GM18907 (cell line): Measurements from ENCODE around the gene UBE2R2.
"Not testable (repeated sequence)": the region's sequence is repeated elsewhere in the genome, so short reads cannot be mapped to it uniquely, and the experiment has no call there.

Experiments
- ATAC-seq: cut with Tn5 transposase; IDR thresholded peaks from one replicate; pipeline ENCODE4 v1.9.1; 2021; ENCODE audit warnings: mild to moderate bottlenecking, moderate library complexity; ENCODE audit not compliant: unreplicated experiment

Gene UBE2R2

DNA sequence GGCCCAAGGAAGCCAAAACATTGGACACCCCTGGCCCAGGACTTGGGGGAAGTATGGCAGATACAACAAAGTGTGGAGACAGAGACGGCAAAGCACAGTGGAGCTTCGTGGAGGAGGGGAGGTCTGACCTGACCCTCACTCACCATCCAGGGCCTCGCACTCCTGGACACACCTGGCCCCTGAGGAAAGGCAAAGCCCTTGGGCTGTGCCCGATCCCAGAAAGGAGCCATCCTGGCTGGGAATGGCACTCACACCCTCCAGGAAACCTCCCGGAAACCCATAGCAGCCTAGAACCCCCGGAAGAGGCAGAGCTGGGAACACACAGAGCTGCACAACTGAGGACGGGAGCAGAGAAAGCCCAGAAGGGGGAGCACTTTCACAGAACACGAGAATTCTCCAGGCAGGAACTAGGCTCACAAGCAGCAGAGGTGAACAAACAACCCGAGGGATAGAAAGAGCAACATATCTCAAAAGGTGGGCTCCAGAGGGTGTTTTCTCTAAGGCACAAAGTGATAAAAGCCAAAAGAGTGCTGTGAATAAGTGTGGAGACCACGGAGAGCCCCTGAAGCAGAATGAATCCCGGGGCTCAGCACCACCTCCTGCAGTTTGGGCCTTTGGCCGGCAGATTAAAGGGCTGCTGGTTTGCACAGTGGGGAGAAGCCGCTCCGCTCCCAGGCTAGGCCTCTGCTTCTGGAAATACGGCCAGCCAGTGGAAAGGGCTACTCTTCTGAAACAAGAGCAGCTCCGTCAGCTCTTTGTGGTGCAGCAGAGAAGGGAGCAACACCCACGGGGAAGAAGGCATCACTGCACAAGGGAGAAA lies 108.2 kb downstream of the UBE2R2 start:
- no peak for ATAC-seq

DNA sequence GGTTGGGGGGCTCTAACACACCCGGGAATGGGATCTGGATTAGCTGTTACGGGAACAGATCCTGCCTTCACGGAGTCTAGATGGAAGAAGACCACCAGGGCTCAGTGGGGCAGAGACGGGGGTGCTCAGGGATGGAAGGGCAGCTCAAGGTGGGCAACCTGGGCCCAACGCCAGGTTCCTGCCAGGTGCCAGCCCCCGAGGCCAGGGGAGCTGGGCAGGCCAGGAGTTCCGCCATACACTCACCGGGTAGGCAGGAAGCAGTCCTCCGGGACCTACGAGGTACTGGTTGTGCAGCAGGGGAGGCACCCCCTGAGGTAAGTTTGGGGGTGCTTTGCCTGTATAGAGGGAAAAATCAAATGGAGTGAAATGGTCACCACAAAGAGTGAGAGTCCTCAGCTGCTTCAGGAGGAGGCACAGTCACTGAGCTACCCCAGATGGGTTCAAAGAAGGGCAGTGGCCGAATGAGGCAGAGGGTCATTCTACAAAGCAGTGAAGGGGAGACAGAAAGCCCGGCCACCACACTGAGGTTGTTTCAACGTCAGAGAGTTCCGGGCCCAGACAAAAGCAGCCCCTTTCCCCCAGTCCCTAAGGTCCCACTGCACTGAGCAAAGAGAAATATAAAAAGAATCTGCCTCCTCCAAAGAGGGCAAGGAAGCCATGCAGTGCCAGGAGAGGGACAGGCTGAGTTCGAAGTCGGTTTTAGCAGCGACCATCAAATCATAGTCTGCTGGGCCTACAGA lies 110.0 kb downstream of the UBE2R2 start:
- no peak for ATAC-seq

DNA sequence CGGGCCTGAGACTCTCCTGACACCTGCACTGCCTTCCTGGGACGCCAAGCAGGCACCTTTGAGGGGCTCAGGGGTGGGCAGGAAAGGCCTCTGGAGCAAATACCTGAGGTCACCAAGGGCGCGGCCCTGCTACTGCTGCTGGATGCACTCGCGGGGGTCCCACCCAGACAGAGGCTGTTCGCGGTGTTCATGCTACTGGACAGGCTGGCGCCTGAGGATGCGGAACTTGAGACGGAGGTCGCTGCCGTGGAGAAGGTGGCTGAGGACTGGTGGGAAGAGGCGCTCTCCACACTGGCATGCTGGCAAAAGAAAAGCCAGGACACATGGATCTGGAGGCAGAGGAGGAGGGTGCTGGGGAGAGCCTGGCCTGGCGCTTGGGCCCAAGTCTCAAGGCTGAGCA lies 110.7 kb downstream of the UBE2R2 start:
- ATAC-seq: no peak

DNA sequence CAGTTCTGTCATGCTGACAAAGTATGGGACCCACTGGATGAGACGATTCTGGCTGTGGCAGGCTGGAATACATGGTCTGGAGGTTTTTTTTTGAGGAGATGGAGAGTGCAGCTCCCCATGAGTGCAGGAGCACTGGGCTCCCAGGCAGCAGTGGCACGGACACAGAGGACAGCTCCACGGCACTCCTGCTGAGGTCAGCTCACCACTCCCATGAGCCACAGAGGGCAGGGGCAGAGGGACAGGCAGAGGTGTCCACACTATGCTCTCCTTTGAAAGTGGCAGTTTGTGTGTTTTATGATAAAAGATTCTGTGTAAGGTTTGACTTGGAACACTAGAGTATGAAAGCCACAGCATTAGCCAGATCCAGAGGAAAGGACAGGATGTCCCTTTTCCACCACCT lies 114.4 kb downstream of the UBE2R2 start:
- ATAC-seq: no peak

DNA sequence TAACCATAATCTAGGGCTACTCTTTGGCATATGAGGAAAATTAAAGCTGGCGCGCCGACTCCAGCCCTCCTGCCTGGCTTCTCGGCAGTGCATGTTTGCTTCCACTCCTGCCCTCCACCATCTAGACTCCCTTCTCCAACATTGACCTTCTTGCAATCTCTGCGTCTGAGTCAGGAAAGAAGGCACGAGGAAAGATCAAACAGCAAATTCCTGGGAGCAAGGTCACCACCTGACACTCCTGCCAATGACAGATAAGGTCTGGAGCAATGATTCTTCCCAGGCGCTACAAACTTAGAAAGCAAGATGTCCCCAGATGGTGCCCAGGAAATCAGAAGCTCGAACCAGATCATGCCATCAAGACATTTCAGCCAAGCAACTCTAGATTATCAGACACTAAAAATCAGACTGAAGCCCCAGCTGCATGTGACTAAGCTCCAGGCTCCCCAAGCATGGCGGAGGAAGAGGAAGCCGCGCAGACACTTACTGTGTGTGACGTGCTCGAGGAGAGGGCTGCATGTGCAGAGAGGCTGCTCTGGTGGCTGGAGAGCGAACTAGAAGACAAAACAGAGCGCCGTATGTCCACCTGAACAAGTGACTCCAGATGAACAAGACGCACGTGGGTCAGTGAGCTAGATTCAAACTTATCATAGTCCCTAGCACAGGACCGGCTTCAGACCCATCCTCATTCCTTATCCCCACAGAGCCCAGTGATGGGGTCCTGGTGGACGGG lies 115.3 kb downstream of the UBE2R2 start:
- ATAC-seq: no peak

DNA sequence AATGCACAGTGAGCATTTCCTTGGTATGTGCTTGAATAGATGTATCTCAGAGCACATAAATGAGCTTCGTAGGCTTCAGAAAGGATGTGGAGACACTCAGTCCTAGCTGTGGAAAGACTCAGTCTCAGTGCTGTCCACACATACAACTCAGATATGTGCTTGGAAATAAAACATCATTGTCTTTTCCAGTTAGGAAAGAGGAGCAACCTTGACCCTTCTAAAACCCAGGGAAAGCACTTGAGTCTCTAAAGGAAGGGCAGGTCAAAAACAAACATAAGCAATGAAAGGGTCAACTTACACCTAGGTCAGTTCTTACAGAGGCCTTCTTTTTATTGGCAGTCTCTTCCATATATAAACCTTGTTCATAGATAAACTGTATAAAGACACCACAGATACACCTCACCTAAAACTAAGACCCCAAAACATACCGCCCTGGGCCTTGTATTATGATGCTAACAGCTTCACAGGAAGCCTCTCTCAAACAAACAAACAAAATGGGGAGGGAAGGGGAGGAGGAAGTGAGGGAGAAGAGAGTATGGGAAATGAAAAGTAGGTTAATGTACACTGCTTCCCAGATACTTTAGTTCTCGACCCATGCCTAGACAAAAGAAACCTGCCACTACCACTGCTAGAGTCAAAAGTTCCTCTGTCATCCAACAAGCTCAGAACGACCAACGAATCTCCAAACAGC lies 117.4 kb downstream of the UBE2R2 start:
- ATAC-seq: no peak

DNA sequence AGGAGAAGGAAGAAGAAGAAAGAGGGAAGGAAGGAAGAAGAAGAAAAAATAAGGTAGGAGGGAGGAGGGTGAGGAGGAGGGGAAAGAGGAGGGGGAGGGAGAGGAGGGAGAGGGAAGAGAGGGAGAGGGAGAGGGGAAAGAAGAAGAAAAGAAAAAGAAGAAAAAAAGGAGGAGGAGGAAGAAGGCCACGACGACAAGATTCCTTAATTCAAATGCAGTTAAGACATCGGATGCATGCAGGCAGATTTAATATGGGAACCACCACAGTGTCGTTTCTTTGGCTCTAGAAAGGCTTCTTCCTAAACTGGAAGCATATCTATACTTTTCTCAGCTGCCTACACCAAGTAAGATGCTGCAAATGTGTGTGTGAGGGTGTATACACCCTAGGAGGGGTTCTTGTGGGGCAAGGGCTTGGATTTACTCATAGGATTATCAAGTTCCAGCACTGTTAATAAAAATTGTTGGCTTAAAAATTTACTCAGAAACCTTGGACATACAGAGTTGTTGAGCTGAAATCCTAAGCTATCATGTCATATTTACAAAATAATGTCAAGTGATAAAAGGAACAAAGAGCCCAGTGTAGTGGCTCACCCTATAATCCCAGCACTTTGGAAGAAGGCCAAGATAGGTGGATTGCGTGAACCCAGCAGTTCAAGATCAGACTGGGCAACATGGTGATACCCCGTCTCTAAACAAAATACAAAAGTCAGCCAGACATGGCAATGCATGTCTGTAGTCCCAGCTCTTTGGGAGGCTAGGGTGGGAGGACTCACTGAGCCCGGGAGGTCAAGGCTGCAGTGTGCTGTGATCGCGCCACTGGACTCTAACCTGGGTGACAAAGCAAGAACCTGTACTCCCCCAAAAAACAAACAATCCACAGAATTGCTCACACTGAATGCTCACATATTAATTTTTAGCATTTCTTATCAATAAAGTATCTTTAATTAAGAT lies 123.2 kb downstream of the UBE2R2 start:
- ATAC-seq: no peak

DNA sequence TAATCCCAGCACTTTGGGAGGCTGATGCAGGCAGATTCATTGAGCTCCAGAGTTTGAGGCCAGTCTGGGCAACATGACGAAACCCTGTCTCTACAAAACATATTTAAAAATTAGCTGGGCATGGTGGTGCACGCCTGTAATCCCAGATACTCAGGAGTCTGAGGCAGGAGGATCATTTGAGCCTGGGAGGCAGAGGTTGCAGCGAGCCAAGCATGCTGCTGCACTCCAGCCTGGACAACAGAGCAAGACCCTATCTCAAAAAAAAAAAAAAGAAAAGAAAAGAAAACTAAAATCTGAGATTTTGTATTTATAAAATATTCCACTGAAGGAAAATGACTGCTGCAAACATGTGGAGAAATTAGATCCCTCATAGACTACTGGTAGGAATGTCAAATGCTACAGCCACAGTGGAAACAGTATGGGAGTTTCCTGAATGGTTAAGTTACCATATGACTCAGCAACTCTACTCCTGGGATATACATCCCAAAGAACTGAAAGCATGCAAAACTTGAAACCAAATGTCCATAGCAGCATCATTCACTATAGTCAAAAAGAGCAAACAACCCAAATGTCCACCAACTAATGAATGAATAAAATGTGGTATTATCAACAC lies 125.6 kb downstream of the UBE2R2 start:
- ATAC-seq: no peak

DNA sequence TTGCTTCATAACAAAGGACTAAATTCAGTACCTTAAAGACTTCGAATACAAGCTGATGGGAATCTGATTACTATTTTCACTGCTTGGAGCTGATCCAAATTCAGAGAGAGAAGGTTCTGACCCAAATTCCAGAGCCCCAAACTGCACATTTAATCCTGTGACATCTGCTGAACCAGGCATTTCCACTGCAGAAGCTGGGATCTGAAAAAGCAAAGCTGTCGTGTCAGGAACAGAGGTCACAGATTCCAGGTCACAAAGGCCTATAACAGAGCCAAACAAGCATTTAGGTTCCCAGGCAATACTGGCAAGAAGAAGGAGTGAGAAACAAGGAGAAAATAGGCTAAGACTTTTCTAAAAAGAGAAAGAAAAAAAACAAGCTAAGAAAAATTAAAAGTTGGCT lies 126.4 kb downstream of the UBE2R2 start:
- ATAC-seq: no peak

DNA sequence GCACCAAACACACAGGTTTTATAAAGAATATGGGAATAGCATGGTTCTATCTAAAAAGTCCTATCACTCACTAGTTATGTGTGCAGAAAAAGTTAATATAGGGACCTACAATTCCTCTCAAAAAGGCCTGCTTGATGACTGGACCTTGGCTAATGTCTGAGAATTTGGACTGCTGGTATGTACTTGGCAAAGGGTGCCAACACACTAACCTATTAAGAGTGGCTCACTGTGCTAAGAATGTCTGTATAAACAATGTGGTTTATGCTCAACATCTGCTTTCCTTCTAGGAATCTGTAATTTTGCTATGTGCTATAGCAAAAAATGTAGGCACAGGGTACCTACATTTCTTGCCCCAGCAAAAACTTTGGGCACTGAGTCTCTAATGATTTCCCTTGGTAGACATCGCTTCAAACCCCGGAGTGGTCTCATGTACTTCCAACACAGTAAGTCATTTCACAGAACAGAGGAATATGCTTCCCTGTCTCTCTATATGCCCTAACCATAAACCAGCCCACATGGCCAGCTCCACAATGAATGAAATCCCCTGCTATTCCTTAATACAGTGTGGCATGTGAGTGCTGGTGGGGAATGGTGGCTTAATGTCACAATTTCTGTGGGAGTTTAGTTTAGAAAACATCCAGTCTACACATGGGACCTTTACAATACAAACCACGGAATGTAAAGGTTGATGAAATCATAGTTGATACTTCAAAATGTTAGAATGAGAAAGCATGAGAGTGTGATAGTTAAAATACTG lies 130.0 kb downstream of the UBE2R2 start:
- no peak for ATAC-seq

DNA sequence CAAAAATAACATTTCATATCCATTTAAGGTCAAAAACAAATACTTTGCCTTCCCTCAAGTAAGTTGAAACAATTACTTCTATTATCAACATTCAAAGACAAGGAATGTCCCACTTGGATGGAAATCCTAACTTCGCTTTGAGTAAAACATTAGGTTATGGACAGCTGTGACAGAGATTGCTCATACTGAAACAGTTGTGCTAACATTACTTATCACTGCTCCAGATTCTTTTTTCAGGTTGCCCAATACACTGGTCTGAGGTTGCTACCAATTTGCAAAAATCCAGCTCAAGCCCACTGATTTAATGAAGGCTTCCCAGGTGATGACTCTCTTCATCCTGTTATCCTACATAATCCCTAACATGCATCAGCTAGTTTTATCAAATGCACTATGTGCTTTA lies 133.4 kb downstream of the UBE2R2 start:
- ATAC-seq: no peak

DNA sequence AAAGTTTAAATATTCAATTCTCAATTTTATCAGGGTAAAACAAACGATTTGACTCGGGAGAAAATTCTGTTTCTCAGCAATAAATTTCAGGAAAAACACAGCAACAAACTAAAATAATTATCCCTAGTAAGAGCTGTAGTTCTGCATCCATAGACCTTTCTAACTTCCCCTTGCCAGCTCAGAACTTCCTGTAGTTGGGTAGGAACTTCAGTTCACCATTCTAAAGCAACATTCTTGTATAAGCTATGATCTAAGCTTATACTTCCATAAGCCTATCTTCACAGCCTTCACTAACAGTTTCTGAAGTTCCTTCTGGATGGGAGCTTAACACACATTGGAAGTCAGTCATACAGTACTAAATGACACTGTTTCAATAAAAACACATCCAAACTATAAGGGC lies 135.1 kb downstream of the UBE2R2 start:
- ATAC-seq: no peak

DNA sequence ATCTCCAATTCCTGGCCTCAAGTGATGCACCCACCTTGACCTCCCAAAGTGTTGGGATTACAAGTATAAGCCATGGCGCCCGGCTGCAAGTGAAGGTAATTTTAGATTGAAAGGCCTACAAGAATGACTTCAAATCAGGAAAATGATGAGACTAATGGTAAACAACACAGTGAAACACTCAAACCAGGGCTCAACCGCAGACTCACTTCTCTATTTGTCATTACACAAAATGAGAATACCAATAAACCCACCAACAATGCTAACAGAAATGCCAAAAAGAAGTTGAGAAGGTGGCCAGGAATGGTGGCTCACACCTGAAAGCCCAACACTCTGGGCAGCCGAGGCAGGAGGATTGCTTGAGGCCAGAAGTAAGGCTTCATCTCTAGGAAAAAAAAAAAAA lies 139.6 kb downstream of the UBE2R2 start:
- no peak for ATAC-seq

DNA sequence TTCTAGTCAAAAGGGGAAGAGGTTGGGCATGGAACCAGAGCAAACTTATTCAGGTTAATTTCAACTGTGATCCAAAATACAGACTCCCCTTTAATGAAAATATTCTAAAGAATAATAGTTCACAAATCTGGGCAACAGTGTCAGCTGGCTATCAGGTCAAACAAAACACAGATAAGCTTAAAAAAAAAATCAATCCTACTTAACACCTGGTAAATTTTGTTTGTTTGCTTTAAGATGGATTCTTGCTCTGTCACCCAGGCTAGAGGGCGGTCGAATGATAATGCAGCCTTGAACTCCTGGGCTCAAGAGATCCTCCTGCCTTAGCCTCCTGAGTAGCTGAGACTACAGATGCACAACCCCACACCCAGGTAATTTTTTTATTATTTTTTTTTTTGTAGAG lies 142.8 kb downstream of the UBE2R2 start:
- no peak for ATAC-seq

DNA sequence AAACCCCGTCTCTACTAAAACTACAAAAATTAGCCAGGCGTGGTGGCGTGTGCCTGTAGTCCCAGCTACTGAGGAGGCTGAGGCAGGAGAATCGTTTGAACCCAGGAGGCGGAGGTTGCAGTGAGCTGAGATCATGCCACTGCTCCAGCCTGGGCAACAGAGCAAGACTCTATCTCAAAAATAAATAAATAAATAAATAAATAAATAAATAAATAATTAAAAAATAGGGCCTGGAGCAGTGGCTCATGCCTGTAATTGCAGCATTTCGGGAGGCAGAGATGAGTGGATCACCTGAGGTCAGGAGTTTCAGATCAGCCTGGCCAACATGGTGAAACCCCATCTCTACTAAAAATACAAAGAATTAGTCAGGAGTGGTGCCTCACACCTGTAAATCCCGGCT lies 145.5 kb downstream of the UBE2R2 start:
- not testable (repeated sequence) for ATAC-seq

DNA sequence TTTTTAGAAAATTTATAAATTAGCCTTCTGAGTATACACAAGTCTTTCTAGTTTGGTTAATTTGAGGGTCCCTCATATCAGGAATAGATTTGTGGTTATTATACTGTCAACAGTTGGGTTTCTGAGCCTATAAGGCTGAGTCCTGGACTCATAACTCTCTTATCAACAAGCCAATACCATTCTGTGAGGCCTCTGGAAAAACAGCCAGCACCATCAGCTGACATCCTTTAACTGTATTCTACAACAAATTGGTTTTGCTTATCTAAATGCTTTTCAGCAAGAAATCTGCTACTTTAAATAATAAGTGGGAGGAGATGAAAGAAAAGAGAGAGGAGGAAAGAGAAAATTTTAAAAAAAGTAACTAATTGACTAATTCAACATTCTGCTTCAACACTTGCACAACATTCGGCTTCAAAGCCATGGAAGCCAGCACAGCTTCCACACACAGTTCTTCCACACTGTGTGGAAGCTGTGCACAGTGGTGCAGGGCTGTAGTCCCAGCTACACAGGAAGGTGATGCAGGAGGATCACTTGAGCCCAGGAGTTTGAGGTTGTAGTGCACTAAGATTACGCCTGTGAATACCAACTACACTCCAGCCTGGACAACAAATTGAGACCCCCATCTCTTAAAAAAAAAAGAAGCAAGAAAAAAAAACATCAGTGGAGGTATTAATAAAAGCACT lies 147.3 kb downstream of the UBE2R2 start:
- no peak for ATAC-seq
